ENCODE measurements around the gene EPS8L2.
"Not testable (repeated sequence)": the region's sequence is repeated elsewhere in the genome, so short reads cannot be mapped to it uniquely, and the experiment has no call there.

EPS8L2 gene

DNA sequence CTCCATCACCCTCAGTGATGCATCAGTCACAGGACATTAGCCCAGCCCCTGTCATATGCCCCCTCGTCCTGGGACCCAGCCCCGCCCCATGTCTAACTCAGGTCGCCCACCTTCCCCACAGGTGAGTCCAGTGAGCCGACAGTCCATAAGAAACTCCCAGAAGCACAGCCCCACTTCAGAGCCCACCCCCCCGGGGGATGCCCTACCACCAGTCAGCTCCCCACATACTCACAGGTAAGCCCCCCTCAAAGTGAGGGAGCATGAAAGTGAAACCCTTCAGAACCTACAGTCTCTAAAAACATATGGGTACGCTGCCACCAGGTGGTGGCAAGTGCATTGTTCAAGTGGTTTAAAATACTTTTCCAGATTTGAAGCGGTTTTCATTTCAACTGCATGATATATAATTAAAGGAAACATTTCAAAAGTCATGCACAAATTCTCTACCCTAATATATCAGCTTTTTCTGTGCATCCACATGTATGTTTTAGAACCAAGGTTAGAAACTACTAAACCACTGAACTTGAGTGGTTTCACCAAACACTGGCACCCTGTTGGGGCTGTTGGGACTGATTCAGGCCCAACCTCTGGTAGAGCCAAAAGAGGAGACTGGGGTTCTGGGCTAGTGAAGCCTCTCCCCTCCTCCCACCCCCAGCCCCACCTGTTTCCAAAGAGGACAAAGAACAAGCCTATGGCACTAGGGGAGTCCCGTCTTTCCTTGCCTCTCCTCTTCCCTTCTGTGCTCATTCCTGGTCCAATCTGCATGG lies 17.3 kb downstream of the EPS8L2 start:
- FAIRE-seq (peak; percentile 91), DNase-seq (ENCODE audit: extremely low spot score, insufficient read length, low read depth) (no peak)

DNA sequence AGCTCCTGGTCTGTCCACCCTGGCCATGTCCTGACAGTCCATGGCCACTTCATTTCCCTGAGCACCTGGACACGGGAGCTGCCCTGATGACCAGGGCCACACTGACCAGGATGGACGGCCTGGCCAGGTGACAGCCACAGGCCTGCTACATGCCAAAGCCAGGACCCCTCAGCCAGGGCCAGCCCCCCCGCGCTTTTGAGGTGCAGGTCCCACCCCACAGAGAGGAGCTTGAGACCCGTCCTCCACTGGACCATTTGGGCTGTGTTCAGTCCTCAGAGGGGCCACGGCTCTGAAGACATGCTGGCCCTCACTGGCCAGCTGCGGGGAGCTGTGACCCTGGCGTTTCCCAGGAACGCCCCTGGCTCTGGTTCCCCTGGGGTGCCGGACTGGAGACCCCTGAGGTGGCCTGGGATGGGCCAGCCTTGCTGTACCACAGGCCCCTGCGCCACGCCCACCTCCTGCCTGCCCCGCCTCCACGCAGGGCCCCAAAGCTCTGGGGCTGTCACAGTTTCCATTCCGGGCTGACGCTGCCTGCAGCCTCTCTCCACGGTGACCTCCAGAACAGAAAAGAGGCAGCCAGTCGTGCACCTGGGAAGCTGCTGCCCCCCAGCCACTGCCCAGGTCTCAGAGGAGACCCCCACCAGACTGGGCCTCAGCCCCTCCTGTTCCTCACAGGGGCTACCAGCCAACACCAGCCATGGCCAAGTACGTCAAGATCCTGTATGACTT lies 18.2 kb downstream of the EPS8L2 start:
- no peak for DNase-seq (ENCODE audit: extremely low spot score, insufficient read length, low read depth)
- FAIRE-seq, result no peak

DNA sequence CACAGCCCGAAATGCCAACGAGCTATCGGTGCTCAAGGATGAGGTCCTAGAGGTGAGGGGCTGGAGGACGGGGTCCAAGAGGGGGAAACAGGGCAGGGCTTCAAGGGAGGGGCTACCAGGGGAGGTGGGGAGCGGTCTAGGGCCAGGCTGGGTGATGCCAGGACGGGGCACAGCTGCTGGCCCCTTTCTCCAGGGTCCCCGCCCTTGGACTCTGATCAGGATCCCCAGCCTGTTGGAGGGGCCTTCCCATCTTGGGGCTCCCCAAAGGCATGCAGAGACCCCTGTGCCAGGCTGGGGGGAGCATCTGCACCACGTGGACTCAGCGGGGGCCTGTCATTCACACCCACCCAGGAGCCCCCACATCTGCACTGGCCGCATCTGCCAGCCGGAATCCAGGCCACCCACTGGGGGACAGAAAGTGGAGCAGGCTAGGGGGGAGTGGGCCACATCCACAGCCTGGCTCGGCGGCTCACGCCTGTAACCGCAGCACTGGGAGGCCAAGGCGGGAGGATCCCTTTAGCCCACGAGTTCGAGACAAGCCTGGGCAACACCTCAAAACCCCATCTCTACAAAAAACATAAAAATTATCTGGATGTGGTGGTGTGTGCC lies 18.9 kb downstream of the EPS8L2 start:
- DNase-seq (ENCODE audit: extremely low spot score, insufficient read length, low read depth), result no peak
- FAIRE-seq, result no peak

DNA sequence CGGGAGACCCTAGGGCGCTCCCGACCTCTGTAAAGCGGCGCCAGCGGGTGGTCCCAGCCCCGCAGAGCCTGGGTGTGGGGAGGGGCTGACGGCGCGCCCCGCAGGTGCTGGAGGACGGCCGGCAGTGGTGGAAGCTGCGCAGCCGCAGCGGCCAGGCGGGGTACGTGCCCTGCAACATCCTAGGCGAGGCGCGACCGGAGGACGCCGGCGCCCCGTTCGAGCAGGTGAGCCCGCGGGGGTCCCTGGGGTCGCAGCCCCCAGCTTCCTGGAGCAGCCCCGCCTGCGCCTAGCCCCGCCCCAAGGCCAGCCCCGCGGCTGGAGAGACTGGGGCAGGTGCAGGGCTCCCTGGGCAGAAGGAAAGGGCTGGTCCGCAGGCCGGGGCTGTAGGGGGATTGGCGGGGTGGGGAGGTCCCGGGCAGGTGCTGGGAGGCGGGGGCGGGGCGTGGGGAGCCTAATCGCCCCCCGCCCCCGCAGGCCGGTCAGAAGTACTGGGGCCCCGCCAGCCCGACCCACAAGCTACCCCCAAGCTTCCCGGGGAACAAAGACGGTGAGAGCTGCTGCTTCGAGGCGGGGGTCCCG lies 19.7 kb downstream of the EPS8L2 start:
- no peak for DNase-seq (ENCODE audit: extremely low spot score, insufficient read length, low read depth)
- FAIRE-seq, result no peak

DNA sequence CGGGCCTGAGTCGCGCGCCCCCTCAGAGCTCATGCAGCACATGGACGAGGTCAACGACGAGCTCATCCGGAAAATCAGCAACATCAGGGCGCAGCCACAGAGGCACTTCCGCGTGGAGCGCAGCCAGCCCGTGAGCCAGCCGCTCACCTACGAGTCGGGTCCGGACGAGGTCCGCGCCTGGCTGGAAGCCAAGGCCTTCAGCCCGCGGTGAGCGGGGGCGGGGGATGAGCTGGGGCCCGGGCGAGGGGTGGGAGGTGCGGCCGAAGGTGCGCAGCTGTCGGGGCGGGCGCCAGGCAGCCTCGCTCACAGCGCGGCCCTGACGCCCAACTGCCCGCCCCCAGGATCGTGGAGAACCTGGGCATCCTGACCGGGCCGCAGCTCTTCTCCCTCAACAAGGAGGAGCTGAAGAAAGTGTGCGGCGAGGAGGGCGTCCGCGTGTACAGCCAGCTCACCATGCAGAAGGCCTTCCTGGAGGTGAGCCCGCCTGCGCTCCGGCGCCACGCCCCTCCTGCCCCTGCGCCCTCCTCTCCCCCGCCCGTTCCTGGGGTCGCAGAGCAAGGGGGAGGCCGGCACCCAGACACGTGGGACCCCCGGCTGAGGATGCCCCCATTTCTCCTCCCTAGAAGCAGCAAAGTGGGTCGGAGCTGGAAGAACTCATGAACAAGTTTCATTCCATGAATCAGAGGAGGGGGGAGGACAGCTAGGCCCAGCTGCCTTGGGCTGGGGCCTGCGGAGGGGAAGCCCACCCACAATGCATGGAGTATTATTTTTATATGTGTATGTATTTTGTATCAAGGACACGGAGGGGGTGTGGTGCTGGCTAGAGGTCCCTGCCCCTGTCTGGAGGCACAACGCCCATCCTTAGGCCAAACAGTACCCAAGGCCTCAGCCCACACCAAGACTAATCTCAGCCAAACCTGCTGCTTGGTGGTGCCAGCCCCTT lies 20.5 kb downstream of the EPS8L2 start:
- FAIRE-seq, result peak; percentile 76

DNA sequence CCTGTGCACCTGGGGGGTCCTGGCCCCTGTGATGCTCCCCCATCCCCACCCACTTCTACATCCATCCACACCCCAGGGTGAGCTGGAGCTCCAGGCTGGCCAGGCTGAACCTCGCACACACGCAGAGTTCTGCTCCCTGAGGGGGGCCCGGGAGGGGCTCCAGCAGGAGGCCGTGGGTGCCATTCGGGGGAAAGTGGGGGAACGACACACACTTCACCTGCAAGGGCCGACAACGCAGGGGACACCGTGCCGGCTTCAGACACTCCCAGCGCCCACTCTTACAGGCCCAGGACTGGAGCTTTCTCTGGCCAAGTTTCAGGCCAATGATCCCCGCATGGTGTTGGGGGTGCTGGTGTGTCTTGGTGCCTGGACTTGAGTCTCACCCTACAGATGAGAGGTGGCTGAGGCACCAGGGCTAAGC lies 21.3 kb downstream of the EPS8L2 start:
- DNase-seq (ENCODE audit: extremely low spot score, insufficient read length, low read depth) (no peak), FAIRE-seq (no peak)

More for the DNA sequence above, 20.5 kb downstream of the EPS8L2 start:
- no peak for DNase-seq (ENCODE audit: extremely low spot score, insufficient read length, low read depth)

DNA sequence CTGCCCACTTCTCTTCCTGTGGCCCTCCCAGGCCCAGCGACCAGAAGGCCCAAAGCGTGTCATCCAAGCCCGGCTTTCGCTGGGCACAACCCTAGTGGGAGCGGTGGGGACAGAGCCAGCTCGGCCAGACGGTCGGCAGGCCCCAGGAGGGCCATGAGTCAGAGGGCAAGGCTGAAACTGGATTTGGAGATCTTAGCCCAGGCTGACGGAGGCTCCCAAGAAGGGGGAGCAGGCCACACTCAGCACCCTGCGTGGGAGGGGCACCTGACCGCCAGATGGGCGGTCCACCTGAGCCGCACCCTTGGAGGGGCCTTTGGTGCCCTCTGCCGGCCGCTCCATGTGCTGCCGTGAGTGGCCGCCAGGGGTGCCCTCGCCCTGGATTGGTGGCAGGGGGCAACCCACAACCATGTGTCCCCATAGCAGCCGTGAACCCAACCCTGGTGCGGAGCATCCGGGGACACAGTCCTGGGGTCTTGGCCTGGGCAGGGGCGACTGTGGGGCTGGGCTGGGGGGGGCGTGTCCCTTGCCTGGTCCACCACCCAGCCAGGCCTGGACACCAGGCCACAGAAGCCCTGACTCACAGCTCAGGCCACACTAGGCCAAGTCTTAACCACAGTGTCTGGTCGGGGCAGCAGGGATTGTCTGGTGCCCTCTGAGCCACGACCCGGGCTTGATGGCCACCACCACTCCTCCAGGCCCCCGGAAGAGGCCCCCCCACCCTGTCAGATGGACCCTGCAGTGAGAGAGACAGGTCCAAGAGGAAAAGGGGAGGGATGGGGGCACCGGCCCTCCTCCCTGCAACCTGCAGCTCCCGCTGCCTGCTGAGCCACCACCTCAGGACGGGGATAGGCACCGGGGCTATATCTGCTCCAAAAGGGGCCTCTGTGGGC lies 22.1 kb downstream of the EPS8L2 start:
- DNase-seq (ENCODE audit: extremely low spot score, insufficient read length, low read depth) (peak; percentile 83), FAIRE-seq (peak; percentile 76)

DNA sequence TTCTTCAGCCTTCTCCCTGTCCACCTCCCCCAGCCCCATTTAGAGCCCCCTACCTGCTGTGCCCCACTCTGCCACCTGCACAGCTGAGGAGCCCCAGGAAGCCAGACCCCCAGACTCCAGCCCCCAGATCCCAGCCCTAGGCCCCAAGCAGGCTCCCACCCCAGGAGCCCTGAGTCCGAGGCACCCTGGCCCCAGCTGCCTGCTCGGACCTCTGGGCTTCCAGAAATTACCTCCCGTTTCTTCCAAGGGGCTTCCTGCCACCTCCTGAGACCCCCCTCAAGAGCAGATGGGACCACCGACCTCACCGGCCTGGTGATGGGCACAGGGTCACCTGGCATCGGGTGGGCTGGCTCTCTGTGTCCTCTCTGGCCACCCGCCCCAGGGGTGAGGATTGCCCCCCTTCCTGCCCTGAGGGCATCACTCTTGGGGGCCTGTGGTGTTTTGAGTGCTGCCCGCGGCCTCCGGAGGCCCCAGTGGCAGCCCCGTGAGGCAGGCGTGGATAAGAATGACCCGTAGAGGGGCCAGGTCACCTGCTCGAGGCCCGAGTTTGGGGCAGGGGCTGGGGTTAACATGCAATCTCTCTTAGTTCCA lies 23.0 kb downstream of the EPS8L2 start:
- DNase-seq (ENCODE audit: extremely low spot score, insufficient read length, low read depth) (no peak), FAIRE-seq (no peak)

DNA sequence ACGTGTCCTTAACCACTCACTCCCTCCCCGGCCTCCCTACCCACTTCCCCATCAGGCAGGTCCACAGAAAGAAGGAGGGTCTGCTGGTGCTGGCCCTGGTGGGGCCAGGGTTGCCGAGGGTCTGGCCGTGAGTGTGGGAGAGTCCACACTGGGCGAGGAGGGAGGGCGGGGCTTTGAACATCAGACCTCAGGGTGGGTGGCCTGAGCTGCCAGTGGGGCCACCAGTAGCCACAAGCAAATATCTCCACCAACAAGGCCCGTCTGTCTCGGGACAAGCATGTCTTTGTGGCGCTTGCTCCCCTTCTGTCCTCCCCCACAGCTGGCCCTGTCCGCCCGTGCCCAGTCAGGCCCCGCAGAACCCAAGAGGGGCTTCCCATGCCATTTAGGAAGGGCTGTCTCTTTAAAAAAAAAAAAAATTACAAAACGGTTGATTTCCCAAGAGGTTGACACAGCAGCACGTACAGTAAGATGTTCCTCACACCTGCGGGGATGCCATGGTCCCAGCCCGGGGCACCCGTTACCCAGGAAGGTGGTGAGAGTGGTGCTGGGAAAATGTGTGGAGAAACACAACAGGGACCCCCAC lies 23.6 kb downstream of the EPS8L2 start:
- no peak for FAIRE-seq
- DNase-seq (ENCODE audit: extremely low spot score, insufficient read length, low read depth), result no peak

DNA sequence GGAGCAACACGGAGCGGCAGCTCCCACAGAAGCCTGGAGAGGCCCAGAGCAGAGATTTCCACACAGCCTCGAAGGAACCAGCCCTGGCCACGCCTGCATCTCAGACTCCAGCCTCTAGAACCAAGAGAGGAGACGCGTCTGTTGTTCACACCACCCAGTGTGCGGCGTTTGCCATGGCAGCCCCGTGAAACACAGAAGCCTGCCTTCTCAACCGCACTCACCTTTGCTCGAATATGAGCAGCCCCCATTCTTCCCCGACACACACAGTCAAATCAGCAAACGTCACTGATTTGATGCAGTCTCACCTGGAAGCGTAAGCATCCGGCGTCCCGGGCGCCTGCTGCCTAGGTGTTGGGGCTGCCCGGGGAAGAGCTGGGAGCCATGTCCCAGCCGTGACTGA lies 27.0 kb downstream of the EPS8L2 start:
- no peak for DNase-seq (ENCODE audit: extremely low spot score, insufficient read length, low read depth)
- no peak for FAIRE-seq

DNA sequence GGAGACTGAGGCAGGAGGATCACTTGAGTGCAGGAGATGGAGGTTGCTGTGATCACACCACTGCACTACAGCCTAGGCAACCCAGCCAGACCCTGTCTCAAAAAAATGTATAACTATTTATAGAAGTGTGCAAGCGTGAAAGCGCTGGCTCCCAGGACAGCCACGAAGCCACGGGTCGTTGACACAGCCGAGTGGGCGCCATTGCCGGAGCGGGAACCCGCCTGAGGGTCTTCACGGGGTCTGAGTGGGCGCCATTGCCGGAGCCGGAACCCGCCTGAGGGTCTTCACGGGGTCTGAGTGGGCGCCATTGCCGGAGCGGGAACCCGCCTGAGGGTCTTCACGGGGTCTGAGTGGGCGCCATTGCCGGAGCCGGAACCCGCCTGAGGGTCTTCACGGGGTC lies 28.5 kb downstream of the EPS8L2 start:
- not testable (repeated sequence) for DNase-seq (ENCODE audit: extremely low spot score, insufficient read length, low read depth); FAIRE-seq

DNA sequence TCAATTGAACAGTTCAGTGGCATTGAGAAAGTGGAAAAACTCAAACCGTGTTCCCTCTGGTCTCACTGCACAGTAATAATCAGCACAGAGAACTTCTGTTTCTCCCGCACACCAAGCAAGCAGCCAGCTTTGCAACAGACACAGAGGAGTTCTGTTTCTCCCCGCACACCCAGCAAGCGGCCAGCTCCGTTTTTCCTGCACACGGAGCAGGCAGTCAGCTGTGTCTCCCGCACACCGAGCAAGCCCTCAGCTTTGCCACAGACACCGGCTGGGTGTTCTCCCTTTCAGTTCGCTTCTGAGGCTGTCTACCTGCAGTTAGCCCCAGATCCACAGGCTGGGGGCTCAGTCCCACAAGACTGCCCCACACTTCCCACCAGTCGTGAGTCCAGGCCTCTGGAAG lies 31.3 kb downstream of the EPS8L2 start:
- FAIRE-seq (no peak), DNase-seq (ENCODE audit: extremely low spot score, insufficient read length, low read depth) (no peak)

DNA sequence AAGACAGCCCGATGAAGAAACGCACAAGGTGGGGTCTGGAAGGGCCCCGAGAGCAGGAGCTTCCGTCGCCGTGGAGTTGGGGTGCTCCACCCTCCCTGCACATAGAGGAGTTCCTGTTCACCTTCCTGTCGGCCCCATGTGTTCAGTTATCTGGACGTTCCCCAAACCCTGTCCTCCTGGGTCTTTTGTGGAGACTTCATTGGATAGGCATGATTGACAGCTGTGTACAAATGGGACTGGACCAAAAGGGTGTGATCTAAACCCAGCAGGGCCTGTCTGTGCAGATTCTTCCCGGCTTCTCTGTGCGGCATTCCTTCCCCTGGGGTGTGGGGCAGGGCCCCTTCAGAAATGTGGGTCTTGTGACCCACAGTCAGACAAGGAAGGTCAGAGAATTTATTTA lies 31.9 kb downstream of the EPS8L2 start:
- DNase-seq (ENCODE audit: extremely low spot score, insufficient read length, low read depth); FAIRE-seq: not testable (repeated sequence)

DNA sequence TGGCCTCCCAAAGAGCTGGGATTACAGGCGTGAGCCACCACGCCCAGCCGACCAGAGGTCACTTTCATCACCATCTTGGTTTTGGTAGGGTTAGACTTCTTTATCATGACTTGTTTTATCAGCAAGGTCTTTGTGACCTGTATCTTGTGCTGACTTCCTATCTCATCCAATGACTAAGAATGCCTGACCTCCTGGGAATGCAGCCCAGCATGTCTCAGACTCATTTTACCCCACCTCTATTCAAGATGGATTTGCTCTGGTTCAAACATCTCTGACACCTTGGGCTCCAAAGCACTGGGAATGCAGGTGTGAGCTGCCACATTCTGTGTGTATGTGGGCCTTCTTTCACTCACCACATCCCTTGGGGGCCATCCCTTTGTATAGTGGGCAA lies 36.1 kb downstream of the EPS8L2 start:
- no peak for FAIRE-seq
- no peak for DNase-seq (ENCODE audit: extremely low spot score, insufficient read length, low read depth)

DNA sequence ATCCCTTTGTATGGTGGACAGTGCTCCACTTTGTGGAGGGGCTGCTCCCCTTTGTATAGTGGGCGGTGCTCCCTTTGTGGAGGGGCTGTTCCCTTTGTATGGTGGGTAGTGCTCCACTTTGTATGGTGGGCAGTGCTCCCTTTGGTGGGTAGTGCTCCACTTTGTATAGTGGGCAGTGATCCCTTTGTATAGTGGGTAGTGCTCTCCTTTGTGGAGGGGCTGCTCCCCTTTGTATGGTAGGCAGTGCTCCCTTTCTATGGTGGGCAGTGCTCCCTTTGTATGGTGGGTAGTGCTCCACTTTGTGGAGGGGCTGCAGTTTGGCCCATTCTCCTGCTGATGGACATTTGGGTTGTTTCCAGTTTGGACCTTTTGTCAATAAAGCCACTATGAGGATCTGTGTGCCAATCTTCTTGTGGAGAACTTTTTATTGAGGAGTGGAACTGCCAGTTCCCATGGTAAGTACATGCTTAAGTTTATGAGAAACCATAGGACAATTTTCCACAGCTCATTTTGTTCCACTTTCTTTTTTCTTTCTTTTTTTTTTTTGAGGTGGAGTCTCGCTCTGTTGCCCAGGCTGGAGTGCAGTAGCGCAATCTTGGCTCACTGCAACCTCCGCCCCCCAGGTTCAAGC lies 36.7 kb downstream of the EPS8L2 start:
- FAIRE-seq, result no peak
- DNase-seq (ENCODE audit: extremely low spot score, insufficient read length, low read depth), result no peak

DNA sequence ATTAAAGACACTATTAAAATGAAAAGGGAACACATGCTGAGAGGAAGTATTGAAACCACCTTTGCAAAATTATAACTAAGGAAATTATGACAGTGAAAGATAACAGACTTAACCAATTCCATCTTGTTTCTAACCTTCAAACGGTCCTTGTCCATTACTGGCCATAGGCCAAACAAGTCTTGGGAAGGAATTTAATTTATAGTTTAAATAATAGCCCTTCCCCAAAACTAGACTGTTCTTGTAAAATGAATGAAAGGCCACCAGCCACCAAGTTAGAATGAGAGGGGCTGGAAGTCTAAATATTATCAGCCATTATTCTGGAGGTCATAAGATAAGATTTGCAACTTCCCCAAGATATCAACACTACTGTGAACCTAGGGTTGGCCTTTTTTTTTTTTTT lies 39.4 kb downstream of the EPS8L2 start:
- FAIRE-seq (no peak), DNase-seq (ENCODE audit: extremely low spot score, insufficient read length, low read depth) (no peak)

DNA sequence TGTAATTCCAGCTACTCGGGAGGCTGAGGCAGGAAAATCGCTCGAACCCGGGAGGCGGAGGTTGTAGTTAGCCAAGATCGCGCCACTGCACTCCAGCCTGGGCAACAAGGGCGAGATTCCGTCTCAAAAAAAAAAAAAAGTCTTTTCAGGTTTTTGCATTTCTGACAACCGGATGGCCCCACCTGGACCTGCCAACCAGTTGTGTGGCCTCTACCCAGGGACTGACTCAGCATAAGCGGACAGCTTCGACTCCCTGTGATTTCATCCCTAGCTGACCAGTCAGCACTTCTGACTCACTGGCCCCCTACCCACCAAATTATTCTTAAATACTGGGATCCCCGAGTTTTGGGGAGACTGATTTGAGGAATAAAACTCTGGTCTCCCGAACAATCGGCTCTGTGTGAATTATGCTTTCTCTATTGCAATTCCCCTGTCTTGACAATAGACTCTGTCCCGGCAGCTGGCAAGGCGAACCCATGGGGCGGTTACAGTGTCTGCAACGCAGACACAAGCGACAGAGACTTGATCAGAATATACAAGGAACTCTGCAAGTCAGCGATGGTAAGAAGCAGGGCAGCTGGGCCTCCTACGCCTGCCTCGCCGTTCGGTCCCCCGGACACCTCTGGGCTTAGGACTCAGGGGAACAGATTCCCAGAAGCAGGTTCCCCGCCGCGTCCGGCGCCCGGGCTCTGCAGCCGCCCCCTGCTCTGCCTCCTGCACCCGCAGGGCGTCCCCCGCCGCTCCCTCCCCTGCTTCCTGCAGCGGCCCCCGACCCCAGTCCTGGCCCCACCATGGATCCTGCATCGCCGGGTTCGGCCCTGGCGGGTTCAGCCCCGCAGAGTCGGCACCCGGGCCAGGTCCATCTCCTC lies 40.5 kb downstream of the EPS8L2 start:
- FAIRE-seq (peak; percentile 42), DNase-seq (ENCODE audit: extremely low spot score, insufficient read length, low read depth) (no peak)
